Gastroesophageal sphincter (tissue), 3 donors: ENCODE results near the gene BDP1.
"Not testable (repeated sequence)": the region's sequence is repeated elsewhere in the genome, so short reads cannot be mapped to it uniquely, and the experiment has no call there.

Source experiments
- POLR2A ChIP-seq, 2 donors: fragments of 450-650 bp; IDR thresholded peaks; one replicate each; pipeline ENCODE4 v1.6.1; 2017; ENCODE audit warnings: antibody characterized with exemption in 2 of 2, mild to moderate bottlenecking in 2 of 2, moderate library complexity in 1 of 2
- POLR2AphosphoS5 ChIP-seq: sonication (generic); formaldehyde crosslinking; IDR thresholded peaks from one replicate; pipeline ENCODE4 v1.6.1; 2017; ENCODE audit warnings: antibody characterized with exemption
- TF ChIP-seq, protein P1 (sequence below), 4 experiments: fragments of 200-600 bp in 2 of 4; fragments of 450-650 bp in 2 of 4; sonication (generic) in 1 of 4; IDR thresholded peaks; one replicate each; pipeline ENCODE4 v1.5.1; 2017 to 2019; ENCODE audit warnings: antibody characterized with exemption in 4 of 4, mild to moderate bottlenecking in 2 of 4, moderate library complexity in 2 of 4

DNA sequence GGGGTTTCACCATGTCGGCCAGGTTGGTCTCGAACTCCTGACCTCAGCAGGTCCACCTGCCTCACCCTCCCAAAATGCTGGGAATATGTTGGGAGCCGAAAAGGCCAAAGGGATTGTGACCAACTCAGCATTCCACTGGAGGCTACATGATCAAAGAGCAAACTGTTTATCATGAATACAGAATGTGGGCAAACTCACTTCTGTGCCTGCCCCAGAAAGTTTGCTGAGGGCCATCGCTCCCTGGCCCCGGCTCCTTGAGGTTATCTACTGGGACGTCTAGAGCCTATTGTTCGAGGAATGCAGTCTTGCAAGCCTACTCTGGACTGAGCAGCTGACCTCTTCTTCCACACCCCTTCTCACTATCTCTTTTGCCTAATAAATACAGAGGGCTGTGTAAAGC lies 116.4 kb downstream of the BDP1 start:
- TF ChIP-seq, protein P1, sequence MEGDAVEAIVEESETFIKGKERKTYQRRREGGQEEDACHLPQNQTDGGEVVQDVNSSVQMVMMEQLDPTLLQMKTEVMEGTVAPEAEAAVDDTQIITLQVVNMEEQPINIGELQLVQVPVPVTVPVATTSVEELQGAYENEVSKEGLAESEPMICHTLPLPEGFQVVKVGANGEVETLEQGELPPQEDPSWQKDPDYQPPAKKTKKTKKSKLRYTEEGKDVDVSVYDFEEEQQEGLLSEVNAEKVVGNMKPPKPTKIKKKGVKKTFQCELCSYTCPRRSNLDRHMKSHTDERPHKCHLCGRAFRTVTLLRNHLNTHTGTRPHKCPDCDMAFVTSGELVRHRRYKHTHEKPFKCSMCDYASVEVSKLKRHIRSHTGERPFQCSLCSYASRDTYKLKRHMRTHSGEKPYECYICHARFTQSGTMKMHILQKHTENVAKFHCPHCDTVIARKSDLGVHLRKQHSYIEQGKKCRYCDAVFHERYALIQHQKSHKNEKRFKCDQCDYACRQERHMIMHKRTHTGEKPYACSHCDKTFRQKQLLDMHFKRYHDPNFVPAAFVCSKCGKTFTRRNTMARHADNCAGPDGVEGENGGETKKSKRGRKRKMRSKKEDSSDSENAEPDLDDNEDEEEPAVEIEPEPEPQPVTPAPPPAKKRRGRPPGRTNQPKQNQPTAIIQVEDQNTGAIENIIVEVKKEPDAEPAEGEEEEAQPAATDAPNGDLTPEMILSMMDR (IDR thresholded peaks at IDR 0.05): not testable (repeated sequence)
- not testable (repeated sequence) for TF ChIP-seq POLR2A (IDR thresholded peaks at IDR 0.05); POLR2AphosphoS5
